GM12878 (cell line): ENCODE data around the gene KIF15.

ENCODE experiments used
- BCL11A ChIP-seq: IDR thresholded peaks from 2 replicates; pipeline ENCODE4 v1.6.1; 2011; ENCODE audit warnings: low read depth, low read length
- EZH2 ChIP-seq: IDR thresholded peaks from 2 replicates; pipeline ENCODE4 v1.6.1; 2012; ENCODE audit warnings: low read depth, mild to moderate bottlenecking, control low read depth, inconsistent platforms, low read length, borderline replicate concordance; ENCODE audit not compliant: control insufficient read depth
- MXI1 ChIP-seq: fragments of 150-350 bp; IDR thresholded peaks from 2 replicates; pipeline ENCODE4 v1.6.1; 2011; ENCODE audit warnings: low read depth, mild to moderate bottlenecking, inconsistent platforms, low read length, improper control_type of control experiment
- POLR2A ChIP-seq: IDR thresholded peaks from 2 replicates; pipeline ENCODE4 v1.6.1; 2011; ENCODE audit warnings: low read depth, mild to moderate bottlenecking, low read length
- POLR2AphosphoS5 ChIP-seq: IDR thresholded peaks from 2 replicates; pipeline ENCODE4 v1.6.1; 2011; ENCODE audit warnings: mild to moderate bottlenecking, low read length, inconsistent platforms
- SMAD1 ChIP-seq: fragments of 450-650 bp; IDR thresholded peaks from 2 replicates; pipeline ENCODE4 v1.6.1; 2018; ENCODE audit warnings: mild to moderate bottlenecking, low read depth; ENCODE audit not compliant: partially characterized antibody
- SP1 ChIP-seq: IDR thresholded peaks from one replicate; pipeline ENCODE4 v1.6.1; 2011; ENCODE audit warnings: low read depth, low read length
- TARDBP ChIP-seq: IDR thresholded peaks from 2 replicates; pipeline ENCODE4 v1.6.1; 2016; ENCODE audit warnings: borderline replicate concordance
- TF ChIP-seq, protein P1 (sequence below), 3 experiments: IDR thresholded peaks in 2 of 3; conservative IDR thresholded peaks in 1 of 3; 2 replicates each; pipeline ENCODE4 v1.5.1; 2011; ENCODE audit warnings: low read depth in 3 of 3, low read length in 3 of 3, mild to moderate bottlenecking in 3 of 3, control low read depth in 2 of 3, moderate library complexity in 2 of 3, inconsistent platforms in 1 of 3, mixed read lengths in 1 of 3; ENCODE audit not compliant: control insufficient read depth in 2 of 3, insufficient read depth in 1 of 3; ENCODE audit errors: extremely low read depth in 1 of 3
- TF ChIP-seq, protein P2 (sequence below): IDR thresholded peaks from 2 replicates; pipeline ENCODE4 v1.6.1; 2012; ENCODE audit warnings: mild to moderate bottlenecking, low read depth, low read length
- TF ChIP-seq, protein P3 (sequence below): fragments of 450-650 bp; IDR thresholded peaks from 2 replicates; pipeline ENCODE4 v1.6.1; 2016; ENCODE audit warnings: mild to moderate bottlenecking

DNA sequence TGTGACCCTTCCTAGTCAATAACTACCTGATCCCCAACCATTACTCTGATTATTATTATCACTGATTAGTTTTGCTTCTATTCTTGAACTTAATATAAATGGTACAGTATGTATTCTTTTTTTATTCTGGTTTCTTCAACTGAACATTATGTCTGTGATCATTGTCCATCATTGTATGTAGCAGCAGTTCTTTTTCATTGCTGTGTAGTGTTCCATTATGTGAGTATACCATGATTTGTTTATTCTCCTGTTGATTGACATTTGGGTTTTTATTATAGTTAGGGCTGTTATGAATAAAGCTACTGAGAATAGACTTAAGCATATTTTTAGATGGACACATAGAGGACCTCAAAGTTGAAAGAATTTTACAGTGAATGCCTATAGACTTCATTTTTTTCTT, 2.7 kb downstream of the KIF15 start:
- TF ChIP-seq POLR2A (no peak), MXI1 (no peak), EZH2 (no peak), TARDBP (no peak), POLR2AphosphoS5 (no peak), SP1 (no peak), SMAD1 (no peak), BCL11A (no peak)
- TF ChIP-seq, protein P1, sequence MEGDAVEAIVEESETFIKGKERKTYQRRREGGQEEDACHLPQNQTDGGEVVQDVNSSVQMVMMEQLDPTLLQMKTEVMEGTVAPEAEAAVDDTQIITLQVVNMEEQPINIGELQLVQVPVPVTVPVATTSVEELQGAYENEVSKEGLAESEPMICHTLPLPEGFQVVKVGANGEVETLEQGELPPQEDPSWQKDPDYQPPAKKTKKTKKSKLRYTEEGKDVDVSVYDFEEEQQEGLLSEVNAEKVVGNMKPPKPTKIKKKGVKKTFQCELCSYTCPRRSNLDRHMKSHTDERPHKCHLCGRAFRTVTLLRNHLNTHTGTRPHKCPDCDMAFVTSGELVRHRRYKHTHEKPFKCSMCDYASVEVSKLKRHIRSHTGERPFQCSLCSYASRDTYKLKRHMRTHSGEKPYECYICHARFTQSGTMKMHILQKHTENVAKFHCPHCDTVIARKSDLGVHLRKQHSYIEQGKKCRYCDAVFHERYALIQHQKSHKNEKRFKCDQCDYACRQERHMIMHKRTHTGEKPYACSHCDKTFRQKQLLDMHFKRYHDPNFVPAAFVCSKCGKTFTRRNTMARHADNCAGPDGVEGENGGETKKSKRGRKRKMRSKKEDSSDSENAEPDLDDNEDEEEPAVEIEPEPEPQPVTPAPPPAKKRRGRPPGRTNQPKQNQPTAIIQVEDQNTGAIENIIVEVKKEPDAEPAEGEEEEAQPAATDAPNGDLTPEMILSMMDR (IDR thresholded peaks at IDR 0.05 in 2 of 3, conservative IDR thresholded peaks at IDR 0.05 in 1 of 3; ENCODE audit: control insufficient read depth in 2 of 3, extremely low read depth in 1 of 3, insufficient read depth in 1 of 3, low read depth in 3 of 3, low read length in 3 of 3), result no peak
- TF ChIP-seq, protein P2, sequence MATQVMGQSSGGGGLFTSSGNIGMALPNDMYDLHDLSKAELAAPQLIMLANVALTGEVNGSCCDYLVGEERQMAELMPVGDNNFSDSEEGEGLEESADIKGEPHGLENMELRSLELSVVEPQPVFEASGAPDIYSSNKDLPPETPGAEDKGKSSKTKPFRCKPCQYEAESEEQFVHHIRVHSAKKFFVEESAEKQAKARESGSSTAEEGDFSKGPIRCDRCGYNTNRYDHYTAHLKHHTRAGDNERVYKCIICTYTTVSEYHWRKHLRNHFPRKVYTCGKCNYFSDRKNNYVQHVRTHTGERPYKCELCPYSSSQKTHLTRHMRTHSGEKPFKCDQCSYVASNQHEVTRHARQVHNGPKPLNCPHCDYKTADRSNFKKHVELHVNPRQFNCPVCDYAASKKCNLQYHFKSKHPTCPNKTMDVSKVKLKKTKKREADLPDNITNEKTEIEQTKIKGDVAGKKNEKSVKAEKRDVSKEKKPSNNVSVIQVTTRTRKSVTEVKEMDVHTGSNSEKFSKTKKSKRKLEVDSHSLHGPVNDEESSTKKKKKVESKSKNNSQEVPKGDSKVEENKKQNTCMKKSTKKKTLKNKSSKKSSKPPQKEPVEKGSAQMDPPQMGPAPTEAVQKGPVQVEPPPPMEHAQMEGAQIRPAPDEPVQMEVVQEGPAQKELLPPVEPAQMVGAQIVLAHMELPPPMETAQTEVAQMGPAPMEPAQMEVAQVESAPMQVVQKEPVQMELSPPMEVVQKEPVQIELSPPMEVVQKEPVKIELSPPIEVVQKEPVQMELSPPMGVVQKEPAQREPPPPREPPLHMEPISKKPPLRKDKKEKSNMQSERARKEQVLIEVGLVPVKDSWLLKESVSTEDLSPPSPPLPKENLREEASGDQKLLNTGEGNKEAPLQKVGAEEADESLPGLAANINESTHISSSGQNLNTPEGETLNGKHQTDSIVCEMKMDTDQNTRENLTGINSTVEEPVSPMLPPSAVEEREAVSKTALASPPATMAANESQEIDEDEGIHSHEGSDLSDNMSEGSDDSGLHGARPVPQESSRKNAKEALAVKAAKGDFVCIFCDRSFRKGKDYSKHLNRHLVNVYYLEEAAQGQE, result no peak
- TF ChIP-seq, protein P3, sequence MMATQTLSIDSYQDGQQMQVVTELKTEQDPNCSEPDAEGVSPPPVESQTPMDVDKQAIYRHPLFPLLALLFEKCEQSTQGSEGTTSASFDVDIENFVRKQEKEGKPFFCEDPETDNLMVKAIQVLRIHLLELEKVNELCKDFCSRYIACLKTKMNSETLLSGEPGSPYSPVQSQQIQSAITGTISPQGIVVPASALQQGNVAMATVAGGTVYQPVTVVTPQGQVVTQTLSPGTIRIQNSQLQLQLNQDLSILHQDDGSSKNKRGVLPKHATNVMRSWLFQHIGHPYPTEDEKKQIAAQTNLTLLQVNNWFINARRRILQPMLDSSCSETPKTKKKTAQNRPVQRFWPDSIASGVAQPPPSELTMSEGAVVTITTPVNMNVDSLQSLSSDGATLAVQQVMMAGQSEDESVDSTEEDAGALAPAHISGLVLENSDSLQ, result no peak
